Ectodermal cell (in vitro differentiated cells): ENCODE data around the gene SUSD4.
"Not testable (repeated sequence)": the region's sequence is repeated elsewhere in the genome, so short reads cannot be mapped to it uniquely, and the experiment has no call there.

Source experiments
- H3K27ac ChIP-seq: 2 replicates; pipeline ENCODE4 v1.7.0; 2013; ENCODE audit warnings: mild to moderate bottlenecking, low read depth, low read length; ENCODE audit not compliant: insufficient read depth, poor library complexity, severe bottlenecking
- H3K27me3 ChIP-seq: 2 replicates; pipeline ENCODE4 v1.7.0; 2013; ENCODE audit warnings: mild to moderate bottlenecking, low read length; ENCODE audit not compliant: insufficient read depth, control insufficient read depth, poor library complexity, severe bottlenecking
- H3K36me3 ChIP-seq: one replicate; pipeline ENCODE4 v1.7.0; 2013; ENCODE audit warnings: low read length; ENCODE audit not compliant: control insufficient read depth, insufficient read depth
- H3K4me1 ChIP-seq: one replicate; pipeline ENCODE4 v1.7.0; 2013; ENCODE audit warnings: low read length; ENCODE audit not compliant: control insufficient read depth, insufficient read depth
- H3K4me3 ChIP-seq: 2 replicates; pipeline ENCODE4 v1.7.0; 2013; ENCODE audit warnings: low read depth, low read length, control low read depth; ENCODE audit not compliant: insufficient read depth
- H3K9me3 ChIP-seq: 2 replicates; pipeline ENCODE4 v1.7.0; 2013; ENCODE audit warnings: mild to moderate bottlenecking, low read length, moderate library complexity; ENCODE audit not compliant: control insufficient read depth
- WGBS, 2 experiments: methylation state at CpG; one replicate each; pipeline ENCODE4 v1.1.7; 2013; ENCODE audit warnings: missing lambda C conversion rate in 2 of 2; 5-methylcytosine and 5-hydroxymethylcytosine counted together

The SUSD4 gene

DNA sequence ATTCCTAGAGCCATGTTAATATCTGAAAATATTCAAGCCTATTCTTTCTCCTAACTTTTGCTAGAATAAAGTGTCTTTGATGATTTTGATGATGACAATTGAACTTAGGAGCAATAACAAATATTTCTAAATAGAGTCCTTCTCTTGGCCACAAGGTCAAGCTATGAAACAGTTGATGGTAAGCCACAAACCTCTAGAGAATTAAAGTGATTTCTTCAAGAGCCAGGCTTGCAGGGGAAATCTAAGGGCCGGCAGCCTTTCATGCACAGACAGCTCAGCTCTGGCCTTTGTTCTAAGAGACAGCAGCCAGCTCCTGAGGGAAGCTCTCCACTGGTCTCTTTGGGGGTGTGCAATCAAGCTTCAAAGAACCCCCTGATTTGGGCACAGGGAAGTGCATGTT is 59.0 kb downstream of the SUSD4 start:
- H3K27me3 ChIP-seq: no peaks in the 10 kb centered on the region
- H3K9me3 ChIP-seq: no peaks in the 10 kb centered on the region
- H3K27ac ChIP-seq: no peak overlapping the region
- WGBS, 2 experiments: 82 to 93% methylated on average over 1 of the region's 1 CpG
- H3K36me3 ChIP-seq: no peaks in the 10 kb centered on the region
- no peak overlapping the region for H3K4me3 ChIP-seq
- no peaks in the 10 kb centered on the region for H3K4me1 ChIP-seq

DNA sequence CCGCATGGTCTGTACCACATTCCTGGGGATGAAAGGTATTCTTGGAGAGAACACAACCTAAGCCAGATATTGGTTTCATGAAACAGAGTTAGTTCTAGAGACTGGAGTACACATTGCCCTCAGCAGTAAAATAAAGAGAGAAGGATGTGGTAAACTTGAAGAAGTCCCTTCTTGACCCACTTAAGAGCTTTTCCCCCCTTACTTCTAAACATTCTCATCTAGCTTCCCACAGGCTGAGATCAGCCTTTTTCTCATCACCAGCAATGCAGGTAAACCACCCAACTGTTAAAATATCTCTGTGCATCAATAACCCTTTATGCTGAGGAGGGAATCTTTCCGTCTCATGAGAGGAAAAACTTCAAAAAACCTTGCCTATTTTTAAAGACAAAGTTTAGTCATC is 62.6 kb downstream of the SUSD4 start:
- Histone ChIP-seq H3K27me3 (no peaks in the 10 kb centered on the region), H3K4me1 (no peaks in the 10 kb centered on the region), H3K36me3 (no peaks in the 10 kb centered on the region), H3K4me3 (no peak overlapping the region), H3K27ac (no peak overlapping the region), H3K9me3 (no peaks in the 10 kb centered on the region)
- 96 to 97% methylated on average over 2 of the region's 2 CpGs for WGBS, 2 experiments

DNA sequence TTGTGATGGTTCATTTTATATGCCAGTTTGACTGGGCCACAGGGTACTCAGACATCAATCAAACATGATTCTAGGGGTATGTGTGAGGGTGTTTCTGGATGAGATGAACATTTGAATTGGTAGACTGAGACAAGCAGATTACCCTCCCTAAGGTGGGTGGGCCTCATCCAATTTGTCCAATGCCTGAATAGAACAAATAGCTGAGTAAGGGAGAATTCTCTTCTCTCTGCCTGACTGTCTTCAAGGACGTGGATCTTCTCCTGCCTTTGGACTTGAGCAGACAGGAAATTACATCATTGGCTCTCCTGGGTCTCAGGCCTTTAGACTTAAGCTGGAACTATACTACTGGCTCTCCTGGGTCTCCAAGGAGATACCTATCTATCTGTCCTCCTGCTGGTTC is 64.4 kb downstream of the SUSD4 start:
- WGBS, 2 experiments: 73 to 80% methylated on average over 1 of the region's 1 CpG
- Histone ChIP-seq H3K4me3 (no peak overlapping the region), H3K27me3 (no peaks in the 10 kb centered on the region), H3K4me1 (no peaks in the 10 kb centered on the region), H3K9me3 (no peaks in the 10 kb centered on the region), H3K36me3 (no peaks in the 10 kb centered on the region), H3K27ac (no peak overlapping the region)

DNA sequence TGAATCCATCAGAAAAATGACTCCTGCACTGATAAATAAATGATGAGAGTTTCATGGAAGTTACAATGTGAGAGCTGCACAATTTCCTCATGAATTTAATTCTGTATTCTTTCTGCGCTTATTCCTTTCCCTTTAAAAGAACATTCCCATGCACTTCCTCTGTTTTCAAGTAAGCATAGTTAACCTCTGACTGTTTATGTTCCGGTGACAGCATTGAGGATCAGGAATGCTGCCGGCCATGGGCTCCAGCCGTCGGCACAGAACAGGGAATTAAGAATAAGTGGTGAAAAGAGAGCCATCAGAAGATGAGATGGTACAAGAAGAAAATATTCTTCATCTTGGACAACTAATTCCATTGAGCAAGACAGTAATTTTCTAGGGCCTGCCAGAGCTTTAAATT is 65.3 kb downstream of the SUSD4 start:
- H3K9me3 ChIP-seq: no peaks in the 10 kb centered on the region
- no peaks in the 10 kb centered on the region for H3K27me3 ChIP-seq
- no peaks in the 10 kb centered on the region for H3K36me3 ChIP-seq
- no peak overlapping the region for H3K4me3 ChIP-seq
- 83 to 93% methylated on average over 5 of the region's 5 CpGs for WGBS, 2 experiments
- H3K27ac ChIP-seq: no peak overlapping the region
- no peaks in the 10 kb centered on the region for H3K4me1 ChIP-seq

DNA sequence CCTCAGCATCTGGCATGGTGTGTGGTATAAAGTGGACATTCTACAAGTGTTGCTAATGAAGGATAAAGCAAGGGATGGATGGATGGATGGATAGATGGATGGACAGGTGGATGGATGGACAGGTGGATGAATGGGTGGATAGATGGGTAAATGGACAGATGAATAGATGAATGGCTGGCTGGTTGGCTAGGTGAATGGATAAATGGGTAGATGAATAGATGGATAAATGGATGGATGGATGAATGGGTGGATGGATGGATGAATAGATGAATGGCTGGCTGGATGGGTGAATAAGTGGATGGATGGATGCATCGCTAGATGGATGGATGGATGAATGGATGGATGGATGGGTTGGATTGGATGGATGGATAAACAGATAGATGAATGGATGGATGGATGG is 66.2 kb downstream of the SUSD4 start:
- 81 to 96% methylated on average over 1 of the region's 1 CpG for WGBS, 2 experiments
- Histone ChIP-seq H3K9me3 (no peaks in the 10 kb centered on the region), H3K36me3 (no peaks in the 10 kb centered on the region)

DNA sequence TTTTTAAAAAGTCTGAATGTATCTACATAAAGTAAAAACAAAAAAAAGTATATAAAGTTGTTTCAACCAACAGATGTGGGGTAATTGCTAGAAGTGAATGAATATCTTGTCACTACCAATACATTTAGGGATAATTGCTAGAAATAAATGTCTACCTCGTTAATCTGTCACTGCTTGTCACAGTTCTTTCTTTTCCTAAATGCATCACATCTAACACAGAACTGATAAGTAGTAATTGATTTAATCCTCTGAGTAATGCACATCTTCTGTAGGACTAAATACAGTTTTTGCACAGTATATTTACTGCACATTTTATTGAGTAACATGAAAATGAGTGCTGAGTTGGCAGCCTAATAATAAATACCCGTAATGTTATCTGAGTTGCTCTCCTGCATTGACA is 72.2 kb downstream of the SUSD4 start:
- Histone ChIP-seq H3K4me3 (no peak overlapping the region), H3K36me3 (no peaks in the 10 kb centered on the region), H3K27ac (no peak overlapping the region), H3K4me1 (no peaks in the 10 kb centered on the region), H3K9me3 (no peaks in the 10 kb centered on the region), H3K27me3 (no peaks in the 10 kb centered on the region)
- WGBS, 2 experiments: 95% methylated on average over 2 of the region's 2 CpGs; no CpG with 5 or more reads in 1 of the 2 experiments

More for the DNA sequence above, 66.2 kb downstream of the SUSD4 start:
- Histone ChIP-seq H3K27me3 (no peaks in the 10 kb centered on the region), H3K4me3 (no peak overlapping the region), H3K4me1 (no peaks in the 10 kb centered on the region), H3K27ac (no peak overlapping the region)

DNA sequence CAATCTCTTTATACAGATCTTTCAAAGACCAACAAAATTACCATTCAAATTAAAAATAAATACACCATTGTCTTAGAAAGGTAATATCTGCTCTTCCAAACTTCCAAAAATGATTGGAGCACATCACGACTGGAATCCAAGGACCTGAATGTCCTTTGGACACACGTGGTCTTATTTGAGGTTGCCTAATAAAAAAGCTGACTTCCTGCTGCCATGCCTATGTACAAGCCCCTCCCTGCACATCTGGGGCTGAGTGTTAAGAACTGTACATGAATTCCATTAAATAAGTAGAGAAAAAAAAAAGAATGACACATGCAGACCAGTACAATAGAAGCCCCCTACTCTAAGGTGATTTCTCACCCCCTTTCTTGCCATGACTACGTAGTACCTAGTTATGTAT is 73.6 kb downstream of the SUSD4 start:
- H3K36me3 ChIP-seq: no peaks in the 10 kb centered on the region
- H3K27ac ChIP-seq: no peak overlapping the region
- no peak overlapping the region for H3K4me3 ChIP-seq
- H3K27me3 ChIP-seq: no peaks in the 10 kb centered on the region
- WGBS, 2 experiments: 71 to 87% methylated on average over 3 of the region's 3 CpGs
- H3K4me1 ChIP-seq: no peaks in the 10 kb centered on the region
- no peaks in the 10 kb centered on the region for H3K9me3 ChIP-seq

DNA sequence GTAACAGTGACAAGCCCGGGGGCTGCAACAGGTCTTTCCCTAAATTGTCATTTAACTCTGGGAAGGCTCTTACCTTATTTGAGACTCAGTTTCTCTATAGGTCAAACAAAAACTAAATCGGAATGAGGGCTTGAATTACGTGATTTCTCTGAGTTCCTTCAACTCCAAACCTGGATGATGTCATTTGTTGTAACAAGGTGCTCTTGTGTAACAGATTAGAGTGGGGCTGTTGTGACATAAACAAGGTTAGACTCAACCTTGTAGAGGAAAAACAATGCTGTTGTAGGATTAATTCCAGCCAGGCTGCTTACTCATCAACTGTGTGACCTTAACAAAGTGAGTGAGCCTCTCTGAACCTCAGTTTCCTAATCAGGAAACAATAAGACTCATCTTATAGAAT is 74.4 kb downstream of the SUSD4 start:
- WGBS, 2 experiments: 92 to 94% methylated on average over 3 of the region's 3 CpGs
- Histone ChIP-seq H3K36me3 (no peaks in the 10 kb centered on the region), H3K9me3 (no peaks in the 10 kb centered on the region), H3K27me3 (no peaks in the 10 kb centered on the region), H3K4me3 (no peak overlapping the region), H3K4me1 (no peaks in the 10 kb centered on the region), H3K27ac (no peak overlapping the region)

DNA sequence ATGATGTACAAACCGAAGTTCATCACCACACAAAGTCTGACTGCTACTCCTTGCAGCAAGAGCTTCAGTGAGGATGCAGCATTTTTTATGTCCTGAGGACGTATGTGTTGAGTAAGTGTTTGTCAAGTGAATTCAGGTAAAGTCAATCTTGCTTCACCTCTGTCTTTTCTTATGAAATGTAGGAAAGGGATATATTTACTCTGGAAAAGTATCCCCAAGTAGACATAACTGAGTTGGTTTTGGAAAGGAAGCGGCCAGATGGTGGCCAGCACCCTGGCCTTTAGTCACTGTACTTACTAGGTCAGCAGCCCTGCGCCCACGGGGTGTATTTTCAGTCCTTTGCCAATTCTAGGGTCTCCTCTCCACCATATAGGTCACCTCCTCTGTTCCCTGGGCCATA is 75.2 kb downstream of the SUSD4 start:
- H3K36me3 ChIP-seq: no peaks in the 10 kb centered on the region
- no peaks in the 10 kb centered on the region for H3K4me1 ChIP-seq
- H3K27ac ChIP-seq: no peak overlapping the region
- H3K27me3 ChIP-seq: no peaks in the 10 kb centered on the region
- no peaks in the 10 kb centered on the region for H3K9me3 ChIP-seq
- no peak overlapping the region for H3K4me3 ChIP-seq
- 92 to 96% methylated on average over 5 of the region's 5 CpGs for WGBS, 2 experiments

DNA sequence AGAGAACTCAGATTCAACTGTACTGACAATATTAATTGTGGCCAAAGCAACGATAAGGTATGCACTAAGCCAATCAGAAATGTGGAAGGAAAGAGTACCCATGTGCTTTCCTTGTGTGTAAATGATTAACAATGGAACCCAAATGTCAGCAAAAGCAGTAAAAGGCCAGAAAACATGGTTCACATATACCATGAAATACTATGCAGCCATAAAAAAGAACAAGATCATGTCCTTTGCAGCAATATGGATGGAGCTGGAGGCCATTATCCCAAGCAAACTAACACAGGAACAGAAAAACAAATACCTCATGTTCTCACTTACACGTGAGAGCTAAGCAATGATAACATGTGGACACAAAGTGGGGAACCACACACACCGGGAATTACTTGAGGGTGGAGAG is 78.5 kb downstream of the SUSD4 start:
- Histone ChIP-seq H3K27me3 (no peaks in the 10 kb centered on the region), H3K9me3 (no peaks in the 10 kb centered on the region), H3K4me3 (no peak overlapping the region), H3K36me3 (no peaks in the 10 kb centered on the region), H3K4me1 (no peaks in the 10 kb centered on the region), H3K27ac (no peak overlapping the region)
- 90 to 96% methylated on average over 3 of the region's 3 CpGs for WGBS, 2 experiments

DNA sequence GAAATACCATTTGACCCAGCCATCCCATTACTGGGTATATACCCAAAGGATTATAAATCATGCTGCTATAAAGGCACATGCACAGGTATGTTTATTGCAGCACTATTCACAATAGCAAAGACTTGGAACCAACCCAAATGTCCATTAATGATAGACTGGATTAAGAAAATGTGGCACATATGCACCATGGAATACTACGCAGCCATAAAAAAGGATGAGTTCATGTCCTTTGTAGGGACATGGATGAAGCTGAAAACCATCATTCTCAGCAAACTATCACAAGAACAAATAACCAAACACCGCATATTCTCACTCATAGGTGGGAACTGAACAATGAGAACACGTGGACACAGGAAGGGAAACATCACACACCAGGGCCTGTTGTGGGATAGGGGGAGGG is 80.3 kb downstream of the SUSD4 start:
- WGBS, 2 experiments: 82 to 92% methylated on average over 1 of the region's 3 CpGs
- not testable (repeated sequence) for H3K36me3 ChIP-seq, H3K4me3 ChIP-seq, H3K4me1 ChIP-seq, H3K27ac ChIP-seq, H3K27me3 ChIP-seq, H3K9me3 ChIP-seq
